Liver (tissue), 9 donors: ENCODE results near the gene BTBD9. TPM values are rescaled to one million over a fixed set of nuclear protein-coding genes. Genes with fewer than 3 reads are reported as not detected.

Source experiments
- DNase-seq: peaks from one replicate; pipeline ENCODE4 v3.0.0-alpha.2; 2017; ENCODE audit warnings: low spot score
- H3K27ac ChIP-seq, 2 donors: one replicate each; pipeline ENCODE4 v1.7.0; 2013; ENCODE audit warnings: inconsistent platforms in 2 of 2, low read length in 2 of 2, control low read depth in 1 of 2, low read depth in 1 of 2, mild to moderate bottlenecking in 1 of 2
- H3K27me3 ChIP-seq, 4 donors: one replicate each; pipeline versions ENCODE4 v1.6.1 to v1.7.0; 2013; ENCODE audit warnings: low read length in 3 of 4, inconsistent platforms in 1 of 4, mild to moderate bottlenecking in 1 of 4, moderate library complexity in 1 of 4; ENCODE audit not compliant: control insufficient read depth in 4 of 4, insufficient read depth in 4 of 4
- H3K36me3 ChIP-seq, 4 donors: one replicate each; pipeline versions ENCODE4 v1.6.1 to v1.7.0; 2013; ENCODE audit warnings: low read length in 3 of 4, mild to moderate bottlenecking in 3 of 4, low read depth in 1 of 4, moderate library complexity in 1 of 4; ENCODE audit not compliant: control insufficient read depth in 4 of 4, insufficient read depth in 3 of 4
- H3K4me1 ChIP-seq, 4 donors: one replicate each; pipeline versions ENCODE4 v1.6.1 to v1.7.0; 2013; ENCODE audit warnings: low read length in 3 of 4, mild to moderate bottlenecking in 3 of 4, moderate library complexity in 1 of 4; ENCODE audit not compliant: control insufficient read depth in 4 of 4, insufficient read depth in 4 of 4
- H3K4me3 ChIP-seq, 3 donors: one replicate each; pipeline versions ENCODE4 v1.6.1 to v1.7.0; 2013; ENCODE audit warnings: low read length in 3 of 3, control low read depth in 1 of 3, low read depth in 1 of 3, mild to moderate bottlenecking in 1 of 3
- H3K9ac ChIP-seq, 2 donors: one replicate each; pipeline ENCODE4 v1.7.0; 2013; ENCODE audit warnings: low read length in 2 of 2, mild to moderate bottlenecking in 2 of 2, moderate library complexity in 2 of 2, control low read depth in 1 of 2, low read depth in 1 of 2
- H3K9me3 ChIP-seq, 4 donors: one replicate each; pipeline versions ENCODE4 v1.6.1 to v1.7.0; 2013; ENCODE audit warnings: low read length in 3 of 4; ENCODE audit not compliant: control insufficient read depth in 4 of 4
- ATF3 ChIP-seq: IDR thresholded peaks from 2 replicates; pipeline ENCODE4 v1.6.1; 2016; ENCODE audit warnings: antibody characterized with exemption
- EGR1 ChIP-seq, 2 donors: IDR thresholded peaks; 2 replicates each; pipeline ENCODE4 v1.6.1; 2016 to 2018; ENCODE audit warnings: antibody characterized with exemption in 2 of 2, low read depth in 2 of 2
- FOXA1 ChIP-seq: IDR thresholded peaks from 2 replicates; pipeline ENCODE4 v1.6.1; 2016; ENCODE audit warnings: antibody characterized with exemption
- FOXA2 ChIP-seq: IDR thresholded peaks from 2 replicates; pipeline ENCODE4 v1.6.1; 2016; ENCODE audit warnings: antibody characterized with exemption
- HNF4A ChIP-seq, 2 donors: conservative IDR thresholded peaks; 2 replicates each; pipeline ENCODE4 v1.6.1; 2016; ENCODE audit warnings: antibody characterized with exemption in 2 of 2, mild to moderate bottlenecking in 2 of 2
- JUND ChIP-seq, 2 donors: IDR thresholded peaks; 2 replicates each; pipeline ENCODE4 v1.6.1; 2016; ENCODE audit warnings: antibody characterized with exemption in 2 of 2
- MAX ChIP-seq: IDR thresholded peaks from 2 replicates; pipeline ENCODE4 v1.6.1; 2016; ENCODE audit warnings: antibody characterized with exemption
- NR2F2 ChIP-seq: IDR thresholded peaks from 2 replicates; pipeline ENCODE4 v1.6.1; 2016; ENCODE audit warnings: antibody characterized with exemption
- RAD21 ChIP-seq, 2 donors: IDR thresholded peaks; 2 replicates each; pipeline ENCODE4 v1.6.1; 2016; ENCODE audit warnings: antibody characterized with exemption in 2 of 2, mild to moderate bottlenecking in 2 of 2
- SP1 ChIP-seq: IDR thresholded peaks from 2 replicates; pipeline ENCODE4 v1.6.1; 2018; ENCODE audit warnings: antibody characterized with exemption, mild to moderate bottlenecking
- YY1 ChIP-seq: IDR thresholded peaks from 2 replicates; pipeline ENCODE4 v1.6.1; 2016; ENCODE audit warnings: antibody characterized with exemption, mild to moderate bottlenecking
- ZBTB33 ChIP-seq: IDR thresholded peaks from 2 replicates; pipeline ENCODE4 v1.6.1; 2016; ENCODE audit warnings: antibody characterized with exemption
- WGBS: extraction: QIAGEN DNeasy Blood & Tissue Kit; methylation state at CpG from one replicate; pipeline ENCODE4 v1.1.7; 2013; 5-methylcytosine and 5-hydroxymethylcytosine counted together
- polyA plus RNA-seq, 2 donors: library from polyadenylated mRNA; stranded (reverse) in 1 of 2; unstranded in 1 of 2; fragments of 200-250 nt in 1 of 2; fragments of >200 nt in 1 of 2; fragmentation: Nextera tagmentation in 1 of 2; extraction: Ambion mirVana in 1 of 2; gene quantifications; one replicate each; pipeline versions ENCODE4 v1.2.1 to v1.2.3, GENCODE V29; 2013 to 2015
- total RNA-seq, 2 donors: library from RNA; depleted of rRNA; stranded (reverse); fragments of >200 nt; gene quantifications; one replicate each; pipeline ENCODE4 v1.2.3, GENCODE V29; 2014
- TF ChIP-seq, protein P1 (sequence below): IDR thresholded peaks from 2 replicates; pipeline ENCODE4 v1.6.1; 2016; ENCODE audit warnings: antibody characterized with exemption, mild to moderate bottlenecking
- donor health status: healthy.
- donor health status: healthy.
- donor health status: healthy.
- donor health status: healthy.
- donor health status: healthy.

Gene BTBD9
- total and polyA plus RNA-seq, 4 donors, result 2.0 to 12.4 (median 5.7) TPM

GRCh38 chr6:38644951-38645350 is 5.2 kb upstream of the BTBD9 start:
- DNase-seq, result no peak
- no peaks in the 10 kb centered on the region for H3K9me3 ChIP-seq
- H3K9ac ChIP-seq, result no peak overlapping the region
- no peak overlapping the region for H3K27ac ChIP-seq
- peaks cover 2 to 21% (median 11%) of the 10 kb centered on the region in 4 donors for H3K4me1 ChIP-seq
- H3K36me3 ChIP-seq, result no peaks in the 10 kb centered on the region
- no peak for TF ChIP-seq FOXA2
- TF ChIP-seq ATF3, result no peak
- TF ChIP-seq, protein P1, sequence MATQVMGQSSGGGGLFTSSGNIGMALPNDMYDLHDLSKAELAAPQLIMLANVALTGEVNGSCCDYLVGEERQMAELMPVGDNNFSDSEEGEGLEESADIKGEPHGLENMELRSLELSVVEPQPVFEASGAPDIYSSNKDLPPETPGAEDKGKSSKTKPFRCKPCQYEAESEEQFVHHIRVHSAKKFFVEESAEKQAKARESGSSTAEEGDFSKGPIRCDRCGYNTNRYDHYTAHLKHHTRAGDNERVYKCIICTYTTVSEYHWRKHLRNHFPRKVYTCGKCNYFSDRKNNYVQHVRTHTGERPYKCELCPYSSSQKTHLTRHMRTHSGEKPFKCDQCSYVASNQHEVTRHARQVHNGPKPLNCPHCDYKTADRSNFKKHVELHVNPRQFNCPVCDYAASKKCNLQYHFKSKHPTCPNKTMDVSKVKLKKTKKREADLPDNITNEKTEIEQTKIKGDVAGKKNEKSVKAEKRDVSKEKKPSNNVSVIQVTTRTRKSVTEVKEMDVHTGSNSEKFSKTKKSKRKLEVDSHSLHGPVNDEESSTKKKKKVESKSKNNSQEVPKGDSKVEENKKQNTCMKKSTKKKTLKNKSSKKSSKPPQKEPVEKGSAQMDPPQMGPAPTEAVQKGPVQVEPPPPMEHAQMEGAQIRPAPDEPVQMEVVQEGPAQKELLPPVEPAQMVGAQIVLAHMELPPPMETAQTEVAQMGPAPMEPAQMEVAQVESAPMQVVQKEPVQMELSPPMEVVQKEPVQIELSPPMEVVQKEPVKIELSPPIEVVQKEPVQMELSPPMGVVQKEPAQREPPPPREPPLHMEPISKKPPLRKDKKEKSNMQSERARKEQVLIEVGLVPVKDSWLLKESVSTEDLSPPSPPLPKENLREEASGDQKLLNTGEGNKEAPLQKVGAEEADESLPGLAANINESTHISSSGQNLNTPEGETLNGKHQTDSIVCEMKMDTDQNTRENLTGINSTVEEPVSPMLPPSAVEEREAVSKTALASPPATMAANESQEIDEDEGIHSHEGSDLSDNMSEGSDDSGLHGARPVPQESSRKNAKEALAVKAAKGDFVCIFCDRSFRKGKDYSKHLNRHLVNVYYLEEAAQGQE, result no peak
- TF ChIP-seq FOXA1, result no peak
- TF ChIP-seq SP1, result no peak
- no peak for TF ChIP-seq EGR1 (IDR thresholded peaks at IDR 0.05; ENCODE audit: low read depth in 2 of 2)
- TF ChIP-seq ZBTB33, result no peak
- TF ChIP-seq YY1, result no peak
- no peak for TF ChIP-seq HNF4A (conservative IDR thresholded peaks at IDR 0.05)
- TF ChIP-seq NR2F2, result no peak
- no peak for TF ChIP-seq MAX
- H3K4me3 ChIP-seq, result no peak overlapping the region
- 27% methylated on average over 1 of the region's 1 CpG for WGBS
- H3K27me3 ChIP-seq, result no peaks in the 10 kb centered on the region

- DNase-seq, result no peak
- Histone ChIP-seq H3K27ac (peak overlapping the region; percentile 84 to 87), H3K4me3 (peak overlapping the region; percentile 69 to 97 (median 74)), H3K27me3 (no peaks in the 10 kb centered on the region), H3K9ac (peak overlapping the region; percentile 68 to 93), H3K4me1 (peaks cover 2 to 32% (median 16%) of the 10 kb centered on the region in 4 donors), H3K36me3 (no peaks in the 10 kb centered on the region), H3K9me3 (no peaks in the 10 kb centered on the region)
- 19% methylated on average over 32 of the region's 32 CpGs for WGBS
- TF ChIP-seq EGR1 (IDR thresholded peaks at IDR 0.05; ENCODE audit: low read depth in 2 of 2), result no peak
- TF ChIP-seq MAX, result no peak
- peak in 1 of 2 donors; percentile 6 for TF ChIP-seq RAD21 (IDR thresholded peaks at IDR 0.05)
- TF ChIP-seq FOXA1, result no peak
- peak in 1 of 2 donors; percentile 19 for TF ChIP-seq JUND (IDR thresholded peaks at IDR 0.05)
Measured at GRCh38 chr6:38640216-38640909, 634 bp upstream of the BTBD9 start.
